Liver (tissue), 3 donors: ENCODE data around the gene EXOC4.

ENCODE experiments used
- FOXA2 ChIP-seq: IDR thresholded peaks from 2 replicates; pipeline ENCODE4 v1.6.1; 2016; ENCODE audit warnings: antibody characterized with exemption
- GABPA ChIP-seq, 2 donors: IDR thresholded peaks in 1 of 2; conservative IDR thresholded peaks in 1 of 2; 2 replicates each; pipeline ENCODE4 v1.6.1; 2016; ENCODE audit warnings: antibody characterized with exemption in 2 of 2, mild to moderate bottlenecking in 1 of 2, moderate library complexity in 1 of 2
- HNF4A ChIP-seq, 2 donors: conservative IDR thresholded peaks; 2 replicates each; pipeline ENCODE4 v1.6.1; 2016; ENCODE audit warnings: antibody characterized with exemption in 2 of 2, mild to moderate bottlenecking in 2 of 2
- JUND ChIP-seq, 2 donors: IDR thresholded peaks; 2 replicates each; pipeline ENCODE4 v1.6.1; 2016; ENCODE audit warnings: antibody characterized with exemption in 2 of 2
- RAD21 ChIP-seq, 2 donors: IDR thresholded peaks; 2 replicates each; pipeline ENCODE4 v1.6.1; 2016; ENCODE audit warnings: antibody characterized with exemption in 2 of 2, mild to moderate bottlenecking in 2 of 2
- SP1 ChIP-seq: IDR thresholded peaks from 2 replicates; pipeline ENCODE4 v1.6.1; 2018; ENCODE audit warnings: antibody characterized with exemption, mild to moderate bottlenecking
- YY1 ChIP-seq: IDR thresholded peaks from 2 replicates; pipeline ENCODE4 v1.6.1; 2016; ENCODE audit warnings: antibody characterized with exemption, mild to moderate bottlenecking
- TF ChIP-seq, protein P1 (sequence below): fragments of 150-350 bp; IDR thresholded peaks from 2 replicates; pipeline ENCODE4 v1.5.1; 2017; ENCODE audit warnings: improper control_type of control experiment, low read depth, low read length; ENCODE audit not compliant: missing input control
- TF ChIP-seq, protein P2 (sequence below): IDR thresholded peaks from 2 replicates; pipeline ENCODE4 v1.6.1; 2016; ENCODE audit warnings: antibody characterized with exemption
- TF ChIP-seq, protein P3 (sequence below): IDR thresholded peaks from 2 replicates; pipeline ENCODE4 v1.6.1; 2016; ENCODE audit warnings: antibody characterized with exemption, mild to moderate bottlenecking
- donor health status: healthy.
- donor health status: healthy.

DNA sequence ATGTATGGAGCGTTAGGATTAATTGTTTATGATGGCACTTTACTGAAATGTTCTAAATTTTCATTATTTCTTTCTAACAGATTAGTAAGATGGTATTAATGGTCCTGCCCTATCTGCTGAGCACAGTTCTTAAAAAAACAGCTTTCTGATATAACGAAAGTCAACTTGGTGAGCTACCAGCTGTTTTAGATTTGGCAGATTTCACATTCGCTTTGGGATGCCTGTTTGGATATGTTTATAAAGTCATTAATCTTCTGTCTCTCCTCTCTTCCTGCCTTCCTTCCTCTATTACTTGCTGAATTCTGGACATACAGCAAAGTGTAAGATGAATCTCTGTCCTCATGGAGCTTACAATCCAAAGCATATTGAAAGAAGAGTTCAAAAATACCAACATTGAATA, 477.5 kb downstream of the EXOC4 start:
- TF ChIP-seq HNF4A (conservative IDR thresholded peaks at IDR 0.05) (no peak), RAD21 (IDR thresholded peaks at IDR 0.05) (no peak), GABPA (IDR thresholded peaks at IDR 0.05 in 1 of 2, conservative IDR thresholded peaks at IDR 0.05 in 1 of 2) (no peak), SP1 (no peak), FOXA2 (no peak), YY1 (no peak), JUND (IDR thresholded peaks at IDR 0.05) (no peak)
- TF ChIP-seq, protein P1, sequence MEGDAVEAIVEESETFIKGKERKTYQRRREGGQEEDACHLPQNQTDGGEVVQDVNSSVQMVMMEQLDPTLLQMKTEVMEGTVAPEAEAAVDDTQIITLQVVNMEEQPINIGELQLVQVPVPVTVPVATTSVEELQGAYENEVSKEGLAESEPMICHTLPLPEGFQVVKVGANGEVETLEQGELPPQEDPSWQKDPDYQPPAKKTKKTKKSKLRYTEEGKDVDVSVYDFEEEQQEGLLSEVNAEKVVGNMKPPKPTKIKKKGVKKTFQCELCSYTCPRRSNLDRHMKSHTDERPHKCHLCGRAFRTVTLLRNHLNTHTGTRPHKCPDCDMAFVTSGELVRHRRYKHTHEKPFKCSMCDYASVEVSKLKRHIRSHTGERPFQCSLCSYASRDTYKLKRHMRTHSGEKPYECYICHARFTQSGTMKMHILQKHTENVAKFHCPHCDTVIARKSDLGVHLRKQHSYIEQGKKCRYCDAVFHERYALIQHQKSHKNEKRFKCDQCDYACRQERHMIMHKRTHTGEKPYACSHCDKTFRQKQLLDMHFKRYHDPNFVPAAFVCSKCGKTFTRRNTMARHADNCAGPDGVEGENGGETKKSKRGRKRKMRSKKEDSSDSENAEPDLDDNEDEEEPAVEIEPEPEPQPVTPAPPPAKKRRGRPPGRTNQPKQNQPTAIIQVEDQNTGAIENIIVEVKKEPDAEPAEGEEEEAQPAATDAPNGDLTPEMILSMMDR = no peak
- TF ChIP-seq, protein P2, sequence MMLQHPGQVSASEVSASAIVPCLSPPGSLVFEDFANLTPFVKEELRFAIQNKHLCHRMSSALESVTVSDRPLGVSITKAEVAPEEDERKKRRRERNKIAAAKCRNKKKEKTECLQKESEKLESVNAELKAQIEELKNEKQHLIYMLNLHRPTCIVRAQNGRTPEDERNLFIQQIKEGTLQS = no peak
- TF ChIP-seq, protein P3, sequence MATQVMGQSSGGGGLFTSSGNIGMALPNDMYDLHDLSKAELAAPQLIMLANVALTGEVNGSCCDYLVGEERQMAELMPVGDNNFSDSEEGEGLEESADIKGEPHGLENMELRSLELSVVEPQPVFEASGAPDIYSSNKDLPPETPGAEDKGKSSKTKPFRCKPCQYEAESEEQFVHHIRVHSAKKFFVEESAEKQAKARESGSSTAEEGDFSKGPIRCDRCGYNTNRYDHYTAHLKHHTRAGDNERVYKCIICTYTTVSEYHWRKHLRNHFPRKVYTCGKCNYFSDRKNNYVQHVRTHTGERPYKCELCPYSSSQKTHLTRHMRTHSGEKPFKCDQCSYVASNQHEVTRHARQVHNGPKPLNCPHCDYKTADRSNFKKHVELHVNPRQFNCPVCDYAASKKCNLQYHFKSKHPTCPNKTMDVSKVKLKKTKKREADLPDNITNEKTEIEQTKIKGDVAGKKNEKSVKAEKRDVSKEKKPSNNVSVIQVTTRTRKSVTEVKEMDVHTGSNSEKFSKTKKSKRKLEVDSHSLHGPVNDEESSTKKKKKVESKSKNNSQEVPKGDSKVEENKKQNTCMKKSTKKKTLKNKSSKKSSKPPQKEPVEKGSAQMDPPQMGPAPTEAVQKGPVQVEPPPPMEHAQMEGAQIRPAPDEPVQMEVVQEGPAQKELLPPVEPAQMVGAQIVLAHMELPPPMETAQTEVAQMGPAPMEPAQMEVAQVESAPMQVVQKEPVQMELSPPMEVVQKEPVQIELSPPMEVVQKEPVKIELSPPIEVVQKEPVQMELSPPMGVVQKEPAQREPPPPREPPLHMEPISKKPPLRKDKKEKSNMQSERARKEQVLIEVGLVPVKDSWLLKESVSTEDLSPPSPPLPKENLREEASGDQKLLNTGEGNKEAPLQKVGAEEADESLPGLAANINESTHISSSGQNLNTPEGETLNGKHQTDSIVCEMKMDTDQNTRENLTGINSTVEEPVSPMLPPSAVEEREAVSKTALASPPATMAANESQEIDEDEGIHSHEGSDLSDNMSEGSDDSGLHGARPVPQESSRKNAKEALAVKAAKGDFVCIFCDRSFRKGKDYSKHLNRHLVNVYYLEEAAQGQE = no peak
